Measurements from ENCODE around the gene PGC. TPM values are rescaled to one million over a fixed set of nuclear protein-coding genes. Genes with fewer than 3 reads are reported as not detected.

Gene PGC
- total and polyA plus RNA-seq, 9 of the 15 experiments (the other 6 are each of a cell fraction or from before 2014, with no cell fraction given), result 0.17 to 0.40 TPM; not detected in 7

- intact Hi-C loops (cut with micrococcal nuclease), result no loop called here
Observed at GRCh38 chr6:41771058-41771983, 24.1 kb upstream of the PGC start.

More at GRCh38 chr6:41771058-41771983, 24.1 kb upstream of the PGC start:
- Histone ChIP-seq H3K27me3 (ENCODE audit: control insufficient read depth in 2 of 2, insufficient read depth in 2 of 2, low read length in 2 of 2) (no peaks in the 10 kb centered on the region), H4K20me1 (replicated peaks; ENCODE audit: control insufficient read depth, insufficient read depth, low read length) (no peaks in the 10 kb centered on the region; the same call in 1 of the 2 replicates), H3K9ac (ENCODE audit: insufficient read depth in 1 of 2, low read depth in 2 of 2, low read length in 2 of 2) (no peak overlapping the region), H3K27ac (ENCODE audit: extremely low read depth, low read depth, low read length) (no peak overlapping the region), H3K4me3 (no peak overlapping the region), H3K4me1 (replicated peaks in 1 of 2; ENCODE audit: control insufficient read depth in 2 of 2, insufficient read depth in 2 of 2, low read length in 2 of 2) (peaks cover 31 to 41% of the 10 kb centered on the region in 2 experiments), H2AFZ (ENCODE audit: low read depth, low read length) (no peak overlapping the region), H3K36me3 (ENCODE audit: control insufficient read depth, insufficient read depth, low read length) (peaks cover 19% of the 10 kb centered on the region; the same call in 2 of the 3 replicates), H3K4me2 (ENCODE audit: insufficient read depth, low read length) (no peak overlapping the region), H3K9me1 (ENCODE audit: control insufficient read depth, insufficient read depth, low read length) (no peaks in the 10 kb centered on the region), H3K9me3 (replicated peaks; ENCODE audit: control insufficient read depth, insufficient read depth, low read depth, low read length) (no peaks in the 10 kb centered on the region), H3K79me2 (ENCODE audit: control insufficient read depth, insufficient read depth, low read length) (no peaks in the 10 kb centered on the region)
- no TSS peak for BruUV-seq (replicated peaks)
- no peak for ATAC-seq
- no peak for FAIRE-seq
- no peak for DNase-seq (ENCODE audit: extremely low read depth in 1 of 4, low spot score in 3 of 4)
- CTCF ChIA-PET (ENCODE audit: low intra/inter-chr PET ratio), result no interaction called here
- in situ Hi-C loops (cut with MboI), result loop anchor here (5.0 kb wide), 1 partner anchor 34 kb away; the partner anchor contains the start of gene TFEB
- 68% methylated on average over 24 of the region's 29 CpGs for WGBS (ENCODE audit: insufficient coverage, low coverage, missing lambda C conversion rate)
- no peak for TF ChIP-seq SRSF1 (IDR thresholded peaks at IDR 0.05; ENCODE audit: low read depth, low read length)
- TF ChIP-seq POLR2G (IDR thresholded peaks at IDR 0.05; ENCODE audit: low read depth, low read length), result 0 out of 2 replicates have a peak, but pooled peaks have one; percentile 3
- no peak for TF ChIP-seq REST (IDR thresholded peaks at IDR 0.05; ENCODE audit: borderline replicate concordance)
- no peak for TF ChIP-seq REST (CRISPR knock-in tag; IDR thresholded peaks at IDR 0.05; ENCODE audit: low read depth)
- TF ChIP-seq SREBF1 (IDR thresholded peaks at IDR 0.05; ENCODE audit: borderline replicate concordance, low read depth, low read length), result no peak
- no peak for TF ChIP-seq THRAP3 (IDR thresholded peaks at IDR 0.05; ENCODE audit: borderline replicate concordance)
- 0 out of 2 replicates have a peak, but pooled peaks have one; percentile 20 for TF ChIP-seq RBFOX2 (IDR thresholded peaks at IDR 0.05; ENCODE audit: low read depth, low read length)
- TF ChIP-seq TBP (optimal IDR thresholded peaks at IDR 0.05; ENCODE audit: low read depth, low read length), result no peak
- POLR2A ChIA-PET, result interaction anchor here (1.5 kb wide), 1 partner anchor 10 kb away, joined by 3 read pairs; no protein-coding TSS in a partner anchor
